ENCODE results near the gene MUC4.

- TF ChIP-seq CTCF (IDR thresholded peaks at IDR 0.05): no peak
- TF ChIP-seq EZH2phosphoT487 (IDR thresholded peaks at IDR 0.05): no peak
- no peak for TF ChIP-seq EZH2 (IDR thresholded peaks at IDR 0.05)
These were observed 106.4 kb downstream of the MUC4 start for GRCh38 chr3:195705081-195705991.

Measured in neural progenitor cell (in vitro differentiated cells).